Measurements from ENCODE around the gene MRPS35.

The MRPS35 gene

DNA sequence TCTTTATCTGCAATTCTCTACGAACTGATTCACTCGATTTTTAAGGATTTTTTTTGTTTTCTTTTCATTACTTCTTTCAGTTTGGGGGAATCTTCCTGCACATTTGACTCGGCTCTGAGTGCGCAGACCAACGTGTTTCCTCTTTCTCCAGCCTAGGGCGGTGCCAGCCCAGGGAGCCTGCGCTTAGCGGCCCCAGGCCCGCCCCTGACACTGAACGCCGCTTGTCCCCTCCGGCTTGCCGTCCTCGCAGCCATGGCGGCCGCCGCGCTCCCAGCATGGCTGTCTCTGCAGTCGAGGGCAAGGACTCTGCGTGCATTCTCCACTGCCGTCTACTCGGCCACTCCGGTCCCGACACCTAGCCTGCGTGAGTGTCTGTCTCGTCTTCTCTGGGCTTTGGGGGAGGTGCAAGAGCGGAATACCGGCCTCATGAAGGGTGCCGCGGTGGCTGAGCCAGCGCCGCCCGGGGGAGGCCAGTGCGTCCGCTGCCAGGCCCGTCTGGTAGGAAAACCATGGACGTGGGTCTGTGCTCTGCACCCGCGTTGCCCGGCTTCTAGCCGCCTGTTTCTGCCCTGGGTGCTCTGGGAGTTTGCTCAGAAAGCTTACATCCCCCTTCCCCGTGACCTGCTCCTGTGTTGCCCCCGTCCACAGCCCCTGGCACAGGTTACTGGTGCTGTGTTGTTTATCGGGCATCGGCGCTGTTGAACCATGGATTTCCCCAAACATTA lies at the start of gene MRPS35:
Gene MRPS35, plus strand, starts transcription at position 241 of the 725 bp plus-strand sequence. Its CDS starts 12 bp downstream, at position 253.
- peak within 1 kb of the TSS; percentile 99 for H3K4me3 ChIP-seq (ENCODE audit: control insufficient read depth, low read depth, low read length)
- DNase-seq (ENCODE audit: low read depth) = peak; percentile 91
- TF ChIP-seq, protein P1, sequence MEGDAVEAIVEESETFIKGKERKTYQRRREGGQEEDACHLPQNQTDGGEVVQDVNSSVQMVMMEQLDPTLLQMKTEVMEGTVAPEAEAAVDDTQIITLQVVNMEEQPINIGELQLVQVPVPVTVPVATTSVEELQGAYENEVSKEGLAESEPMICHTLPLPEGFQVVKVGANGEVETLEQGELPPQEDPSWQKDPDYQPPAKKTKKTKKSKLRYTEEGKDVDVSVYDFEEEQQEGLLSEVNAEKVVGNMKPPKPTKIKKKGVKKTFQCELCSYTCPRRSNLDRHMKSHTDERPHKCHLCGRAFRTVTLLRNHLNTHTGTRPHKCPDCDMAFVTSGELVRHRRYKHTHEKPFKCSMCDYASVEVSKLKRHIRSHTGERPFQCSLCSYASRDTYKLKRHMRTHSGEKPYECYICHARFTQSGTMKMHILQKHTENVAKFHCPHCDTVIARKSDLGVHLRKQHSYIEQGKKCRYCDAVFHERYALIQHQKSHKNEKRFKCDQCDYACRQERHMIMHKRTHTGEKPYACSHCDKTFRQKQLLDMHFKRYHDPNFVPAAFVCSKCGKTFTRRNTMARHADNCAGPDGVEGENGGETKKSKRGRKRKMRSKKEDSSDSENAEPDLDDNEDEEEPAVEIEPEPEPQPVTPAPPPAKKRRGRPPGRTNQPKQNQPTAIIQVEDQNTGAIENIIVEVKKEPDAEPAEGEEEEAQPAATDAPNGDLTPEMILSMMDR (conservative IDR thresholded peaks at IDR 0.05; ENCODE audit: control insufficient read depth, insufficient read depth, low read depth, low read length) = no peak

DNA sequence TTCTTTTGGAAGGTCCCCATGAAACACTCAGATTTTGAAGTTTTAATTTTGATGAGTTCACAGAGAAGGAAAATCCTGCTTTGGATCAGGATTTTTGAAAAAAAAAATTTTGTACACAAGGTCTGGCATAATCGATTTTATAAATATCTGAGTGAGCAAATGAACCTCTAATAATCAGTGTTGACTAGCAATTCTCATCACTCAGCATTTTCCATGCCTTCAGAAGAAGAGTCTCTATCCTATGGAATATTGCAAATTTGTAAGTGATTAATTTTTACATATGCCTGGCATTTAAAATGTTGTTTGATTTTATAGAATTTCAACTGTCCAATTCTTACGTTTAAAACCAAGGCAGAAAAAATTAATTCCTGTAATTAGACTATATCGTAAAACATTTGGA lies 44.9 kb upstream of the MRPS35 start:
- TF ChIP-seq, protein P1 (conservative IDR thresholded peaks at IDR 0.05; ENCODE audit: control insufficient read depth, insufficient read depth, low read depth, low read length) = no peak
- H3K4me3 ChIP-seq (ENCODE audit: control insufficient read depth, low read depth, low read length) = no peak overlapping the region
- DNase-seq (ENCODE audit: low read depth) = no peak

DNA sequence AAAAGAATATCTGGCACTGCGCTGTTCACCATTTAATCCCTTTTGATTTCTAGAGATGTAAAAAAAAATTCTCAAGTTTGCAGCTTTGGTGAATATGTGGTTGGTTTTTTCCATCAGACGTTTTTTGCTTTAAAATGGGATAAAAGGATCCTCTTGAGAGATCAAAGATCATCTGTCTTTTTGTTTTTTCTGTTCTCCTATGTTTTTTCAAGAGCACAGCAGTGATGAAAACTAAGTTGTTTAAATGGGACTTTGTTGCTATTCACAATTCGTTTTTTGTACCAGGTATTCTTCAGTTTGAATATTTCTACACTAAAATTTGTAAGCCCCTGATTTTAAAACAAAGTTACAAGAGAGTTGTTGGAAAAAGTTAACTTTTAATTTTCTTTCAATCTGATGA lies 44.1 kb upstream of the MRPS35 start:
- DNase-seq (ENCODE audit: low read depth) = no peak
- H3K4me3 ChIP-seq (ENCODE audit: control insufficient read depth, low read depth, low read length) = no peak overlapping the region
- TF ChIP-seq, protein P1 (conservative IDR thresholded peaks at IDR 0.05; ENCODE audit: control insufficient read depth, insufficient read depth, low read depth, low read length) = no peak

DNA sequence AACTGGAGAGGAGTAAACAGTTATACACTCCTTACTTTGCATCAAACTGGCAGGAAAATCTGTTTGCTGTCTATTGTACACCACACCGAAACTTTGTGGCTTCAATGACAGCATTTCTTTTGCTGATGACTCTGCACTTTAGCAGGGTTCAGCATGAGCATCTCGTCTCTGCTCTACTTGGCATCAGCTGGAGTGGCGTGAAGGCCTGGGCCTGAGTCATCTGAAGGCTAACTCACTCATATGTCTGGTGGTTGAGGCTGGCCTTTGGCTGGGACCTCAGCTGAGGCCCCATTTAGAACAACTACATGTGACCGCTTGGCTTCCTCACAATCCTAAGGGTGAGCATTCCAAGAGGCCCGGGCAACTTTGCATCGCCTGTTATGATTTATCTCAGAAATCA lies 43.1 kb upstream of the MRPS35 start:
- DNase-seq (ENCODE audit: low read depth) = peak; percentile 97
- TF ChIP-seq, protein P1 (conservative IDR thresholded peaks at IDR 0.05; ENCODE audit: control insufficient read depth, insufficient read depth, low read depth, low read length) = no peak
- H3K4me3 ChIP-seq (ENCODE audit: control insufficient read depth, low read depth, low read length) = no peak overlapping the region

DNA sequence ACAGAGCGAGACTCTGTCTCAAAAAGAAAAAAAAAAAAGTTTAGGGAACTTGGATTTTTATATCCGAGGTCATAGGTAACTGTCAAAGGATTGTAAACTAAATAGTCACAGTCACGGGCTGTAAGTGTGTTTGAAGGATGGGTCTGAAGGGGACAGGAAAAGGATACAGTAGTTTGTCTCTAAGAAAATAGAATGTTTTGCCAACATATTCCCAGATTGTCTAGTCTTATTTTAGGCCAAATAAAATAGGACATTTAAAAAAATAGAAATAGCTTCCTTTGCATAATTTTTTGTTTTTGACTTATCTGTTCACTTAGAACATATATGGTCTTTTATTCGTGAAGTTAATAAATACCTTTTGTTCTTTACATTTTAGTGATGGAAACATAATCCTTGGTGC lies 38.6 kb upstream of the MRPS35 start:
- TF ChIP-seq, protein P1 (conservative IDR thresholded peaks at IDR 0.05; ENCODE audit: control insufficient read depth, insufficient read depth, low read depth, low read length) = no peak
- no peak overlapping the region for H3K4me3 ChIP-seq (ENCODE audit: control insufficient read depth, low read depth, low read length)
- no peak for DNase-seq (ENCODE audit: low read depth)

DNA sequence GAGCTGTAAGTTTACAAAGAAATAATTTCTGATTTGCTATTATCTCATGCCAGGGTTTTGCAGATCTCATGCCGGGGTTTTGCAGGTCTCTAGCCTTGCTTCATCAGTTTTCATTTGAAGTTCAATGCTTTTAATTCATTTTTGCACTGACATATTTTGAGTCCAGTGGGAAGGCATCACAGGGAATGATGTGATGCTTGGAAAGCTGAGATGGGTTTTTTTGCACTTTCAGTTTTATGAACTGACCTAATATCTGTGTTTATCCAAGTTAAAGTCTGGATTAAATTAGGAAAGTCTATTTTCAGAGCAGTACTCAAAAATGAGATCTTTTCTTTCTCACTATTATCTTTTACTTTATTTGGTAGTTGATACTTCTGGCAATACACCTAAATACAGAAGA lies 38.0 kb upstream of the MRPS35 start:
- no peak for DNase-seq (ENCODE audit: low read depth)
- H3K4me3 ChIP-seq (ENCODE audit: control insufficient read depth, low read depth, low read length) = no peak overlapping the region
- TF ChIP-seq, protein P1 (conservative IDR thresholded peaks at IDR 0.05; ENCODE audit: control insufficient read depth, insufficient read depth, low read depth, low read length) = no peak
